ENCODE results near the gene OR52B2. TPM values are rescaled to one million over a fixed set of nuclear protein-coding genes. Genes with fewer than 3 reads are reported as not detected.

Gene OR52B2
- total RNA-seq, 1 donor from 2014 or later: not detected

DNA sequence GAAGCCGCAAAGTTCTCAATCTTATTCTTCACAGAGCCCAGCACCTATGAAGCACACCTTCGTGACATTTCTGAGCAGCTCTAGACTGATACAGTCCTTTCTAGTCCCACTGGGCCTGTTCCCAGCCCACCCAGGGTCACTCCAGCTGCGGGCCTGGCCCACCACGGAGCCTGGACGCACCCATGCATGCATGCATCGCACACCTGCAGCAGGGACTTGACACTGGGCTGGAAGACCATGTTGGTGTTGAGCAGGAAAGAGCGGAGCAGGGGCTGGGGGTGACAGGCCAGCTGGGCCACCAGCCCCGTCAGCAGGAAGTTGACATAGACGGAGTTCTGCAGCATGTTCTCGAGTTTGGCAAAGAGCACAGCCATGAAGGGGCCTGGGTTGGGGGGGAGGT is 44.4 kb upstream of the OR52B2 start:
- TF ChIP-seq, protein P1, sequence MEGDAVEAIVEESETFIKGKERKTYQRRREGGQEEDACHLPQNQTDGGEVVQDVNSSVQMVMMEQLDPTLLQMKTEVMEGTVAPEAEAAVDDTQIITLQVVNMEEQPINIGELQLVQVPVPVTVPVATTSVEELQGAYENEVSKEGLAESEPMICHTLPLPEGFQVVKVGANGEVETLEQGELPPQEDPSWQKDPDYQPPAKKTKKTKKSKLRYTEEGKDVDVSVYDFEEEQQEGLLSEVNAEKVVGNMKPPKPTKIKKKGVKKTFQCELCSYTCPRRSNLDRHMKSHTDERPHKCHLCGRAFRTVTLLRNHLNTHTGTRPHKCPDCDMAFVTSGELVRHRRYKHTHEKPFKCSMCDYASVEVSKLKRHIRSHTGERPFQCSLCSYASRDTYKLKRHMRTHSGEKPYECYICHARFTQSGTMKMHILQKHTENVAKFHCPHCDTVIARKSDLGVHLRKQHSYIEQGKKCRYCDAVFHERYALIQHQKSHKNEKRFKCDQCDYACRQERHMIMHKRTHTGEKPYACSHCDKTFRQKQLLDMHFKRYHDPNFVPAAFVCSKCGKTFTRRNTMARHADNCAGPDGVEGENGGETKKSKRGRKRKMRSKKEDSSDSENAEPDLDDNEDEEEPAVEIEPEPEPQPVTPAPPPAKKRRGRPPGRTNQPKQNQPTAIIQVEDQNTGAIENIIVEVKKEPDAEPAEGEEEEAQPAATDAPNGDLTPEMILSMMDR (IDR thresholded peaks at IDR 0.05): no peak
- TF ChIP-seq POLR2AphosphoS5 (IDR thresholded peaks at IDR 0.05; ENCODE audit: insufficient read depth in 1 of 2, low read depth in 1 of 2): no peak
- TF ChIP-seq POLR2A (IDR thresholded peaks at IDR 0.05): no peak
- Histone ChIP-seq H3K27ac (no peak overlapping the region), H3K27me3 (no peaks in the 10 kb centered on the region), H3K4me1 (peaks cover 5% of the 10 kb centered on the region), H3K36me3 (peaks cover 0 to 65% of the 10 kb centered on the region in 2 donors), H3K9me3 (no peaks in the 10 kb centered on the region), H3K4me3 (no peak overlapping the region)
- intact Hi-C loops (cut with DNase I): no loop called here
- DNase-seq (ENCODE audit: extremely low spot score in 2 of 2): no peak

DNA sequence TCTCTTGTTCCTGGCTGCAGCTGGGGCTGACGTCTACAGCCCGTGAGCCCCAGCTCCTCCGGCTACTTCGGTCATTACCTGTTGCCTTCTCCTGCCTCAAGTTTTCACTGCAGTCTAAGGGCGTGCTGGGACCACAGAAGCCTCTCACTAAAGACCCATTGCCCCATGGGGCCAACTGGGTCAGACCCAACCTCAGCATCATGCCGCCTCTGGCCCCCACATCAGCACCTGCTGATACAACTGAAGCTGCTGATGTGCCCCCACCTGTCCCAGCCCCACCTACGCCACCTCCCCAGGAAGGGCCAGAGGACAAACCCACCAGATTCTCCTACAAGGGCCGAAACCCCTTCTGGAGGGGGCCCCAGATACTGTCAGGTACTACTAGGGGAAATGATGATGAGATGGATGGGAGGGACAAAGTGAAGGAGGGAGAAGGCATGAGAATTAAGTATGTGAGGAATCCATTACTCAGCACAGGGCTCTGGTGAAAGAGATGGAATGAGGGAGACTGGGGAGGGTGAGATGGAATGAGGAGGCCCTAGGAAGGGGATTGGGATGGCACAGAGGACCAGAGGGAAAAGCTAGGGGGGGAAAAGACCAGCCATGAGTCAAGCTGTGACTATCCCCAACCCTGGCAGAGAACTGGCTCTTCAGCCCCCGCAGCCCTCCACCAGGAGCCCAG is 40.3 kb upstream of the OR52B2 start:
- Histone ChIP-seq H3K27ac (no peak overlapping the region), H3K27me3 (no peaks in the 10 kb centered on the region), H3K36me3 (peaks cover 0 to 41% of the 10 kb centered on the region in 2 donors), H3K9me3 (no peaks in the 10 kb centered on the region), H3K4me3 (no peak overlapping the region), H3K4me1 (no peaks in the 10 kb centered on the region)
- DNase-seq (ENCODE audit: extremely low spot score in 2 of 2): no peak
- intact Hi-C loops (cut with DNase I): no loop called here
- no peak for TF ChIP-seq POLR2A (IDR thresholded peaks at IDR 0.05)
- TF ChIP-seq POLR2AphosphoS5 (IDR thresholded peaks at IDR 0.05; ENCODE audit: insufficient read depth in 1 of 2, low read depth in 1 of 2): no peak
- TF ChIP-seq, protein P1 (IDR thresholded peaks at IDR 0.05): no peak

DNA sequence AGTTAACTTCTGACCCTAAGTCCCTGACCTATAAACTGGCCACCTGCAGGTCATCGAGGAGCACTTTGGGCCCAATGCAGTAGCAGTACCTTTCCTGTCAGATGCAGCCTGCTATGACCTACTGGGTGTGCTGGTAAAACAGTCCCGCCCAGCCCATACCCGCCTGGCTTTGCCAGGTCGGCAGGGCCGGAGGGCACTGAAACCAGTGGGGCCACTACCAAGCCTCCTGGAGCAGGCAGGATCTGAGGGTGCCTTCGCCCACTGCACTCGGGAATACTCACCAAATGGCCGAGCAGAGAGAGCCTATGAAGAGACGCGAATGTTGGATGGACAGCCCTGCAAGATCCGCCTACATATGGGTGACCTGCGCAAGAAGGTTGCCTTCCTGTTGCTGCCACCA is 39.7 kb upstream of the OR52B2 start:
- Histone ChIP-seq H3K27me3 (no peaks in the 10 kb centered on the region), H3K27ac (no peak overlapping the region), H3K4me3 (no peak overlapping the region), H3K36me3 (peaks cover 0 to 40% of the 10 kb centered on the region in 2 donors), H3K9me3 (no peaks in the 10 kb centered on the region), H3K4me1 (no peaks in the 10 kb centered on the region)
- TF ChIP-seq, protein P1 (IDR thresholded peaks at IDR 0.05): no peak
- no peak for TF ChIP-seq POLR2AphosphoS5 (IDR thresholded peaks at IDR 0.05; ENCODE audit: insufficient read depth in 1 of 2, low read depth in 1 of 2)
- no peak for TF ChIP-seq POLR2A (IDR thresholded peaks at IDR 0.05)
- no peak for DNase-seq (ENCODE audit: extremely low spot score in 2 of 2)
- intact Hi-C loops (cut with DNase I): no loop called here

DNA sequence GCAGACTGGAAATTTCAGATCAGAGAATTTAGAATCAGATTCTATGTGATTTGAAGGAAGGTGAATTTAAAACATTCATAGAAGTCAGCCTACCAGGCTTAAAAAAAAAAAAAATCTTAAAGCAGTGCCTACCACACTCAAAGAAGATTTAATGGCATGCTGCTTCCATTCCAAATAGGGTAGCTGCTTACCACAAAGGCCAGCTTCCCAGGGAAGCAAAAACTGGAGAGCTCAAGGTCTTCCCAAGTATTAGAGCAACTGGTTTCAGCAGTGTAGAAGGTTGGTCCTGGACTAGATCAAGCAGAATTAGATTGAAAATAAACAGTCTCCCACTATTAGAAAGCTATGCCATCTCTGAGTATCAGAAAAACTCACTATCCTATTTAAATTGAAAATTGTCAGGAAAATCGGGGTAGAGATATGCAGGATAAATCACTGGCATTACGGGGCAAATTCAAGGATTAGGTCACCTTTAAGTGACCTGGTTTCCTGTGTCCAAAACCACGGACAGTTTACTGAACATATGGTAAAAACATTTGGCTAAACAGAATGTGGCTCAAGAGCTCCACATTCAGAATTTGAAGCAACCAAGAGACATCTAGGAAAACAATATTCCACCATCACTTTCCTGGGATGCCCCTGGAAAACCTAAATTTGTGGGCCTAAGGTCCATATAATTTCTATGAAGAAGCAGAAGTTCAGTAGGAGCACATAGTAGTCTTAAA is 36.5 kb upstream of the OR52B2 start:
- TF ChIP-seq, protein P1 (IDR thresholded peaks at IDR 0.05): no peak
- TF ChIP-seq POLR2A (IDR thresholded peaks at IDR 0.05) (no peak), POLR2AphosphoS5 (IDR thresholded peaks at IDR 0.05; ENCODE audit: insufficient read depth in 1 of 2, low read depth in 1 of 2) (no peak)
- intact Hi-C loops (cut with DNase I): no loop called here
- H3K4me3 ChIP-seq: no peak overlapping the region
- H3K4me1 ChIP-seq: no peaks in the 10 kb centered on the region
- no peak for DNase-seq (ENCODE audit: extremely low spot score in 2 of 2)
- H3K27ac ChIP-seq: no peak overlapping the region
- peaks cover 0 to 26% of the 10 kb centered on the region in 2 donors for H3K36me3 ChIP-seq
- no peaks in the 10 kb centered on the region for H3K9me3 ChIP-seq
- H3K27me3 ChIP-seq: no peaks in the 10 kb centered on the region

DNA sequence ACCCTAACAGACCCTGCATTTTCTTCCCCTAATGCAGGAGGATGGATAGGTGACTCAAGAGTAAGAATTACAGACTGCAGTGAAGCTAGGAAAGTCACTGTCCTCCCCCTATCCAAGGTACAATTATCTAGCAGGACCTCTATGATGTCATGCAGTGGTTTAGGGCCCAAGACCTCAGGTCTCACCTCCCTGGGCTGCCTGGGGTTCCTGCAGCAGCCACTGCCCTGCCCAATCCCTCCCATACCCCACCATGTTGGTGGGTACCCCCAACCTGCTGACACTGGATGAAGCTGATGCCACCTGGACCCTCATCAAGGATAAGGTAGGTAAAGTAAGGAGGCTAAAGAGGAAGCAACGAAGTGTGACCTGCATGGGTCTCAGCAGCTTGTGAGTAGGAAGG is 35.2 kb upstream of the OR52B2 start, which contains the start of gene C11orf42:
TSS of gene C11orf42 (plus strand) at position 192 of the 400 bp plus-strand sequence. CDS start at position 251, 59 bp downstream.
- Histone ChIP-seq H3K27ac (no peak within 1 kb of the TSS), H3K36me3 (peaks cover 0 to 13% of the 10 kb centered on the region in 2 donors), H3K9me3 (no peaks in the 10 kb centered on the region), H3K4me1 (no peaks in the 10 kb centered on the region), H3K4me3 (no peak within 1 kb of the TSS), H3K27me3 (no peaks in the 10 kb centered on the region)
- intact Hi-C loops (cut with DNase I): no loop called here
- TF ChIP-seq, protein P1 (IDR thresholded peaks at IDR 0.05): no peak
- no peak for TF ChIP-seq POLR2AphosphoS5 (IDR thresholded peaks at IDR 0.05; ENCODE audit: insufficient read depth in 1 of 2, low read depth in 1 of 2)
- TF ChIP-seq POLR2A (IDR thresholded peaks at IDR 0.05): no peak
- no peak for DNase-seq (ENCODE audit: extremely low spot score in 2 of 2)

Measured in vagina (tissue), 2 donors.